ENCODE results near the gene BAZ2B.
"Not testable (repeated sequence)": the region's sequence is repeated elsewhere in the genome, so short reads cannot be mapped to it uniquely, and the experiment has no call there.

GRCh38 chr2:159535261-159535660 is 81.1 kb downstream of the BAZ2B start:
- TF ChIP-seq POLR2A (IDR thresholded peaks at IDR 0.05; ENCODE audit: low read depth, low read length); CTCF (IDR thresholded peaks at IDR 0.05; ENCODE audit: extremely low read depth in 1 of 2, insufficient read depth in 1 of 2, low read depth in 1 of 2, low read length in 2 of 2); POLR2AphosphoS5 (IDR thresholded peaks at IDR 0.05; ENCODE audit: insufficient read depth, low read depth, low read length): not testable (repeated sequence)

Data from endothelial cell of umbilical vein (primary cell).